Urinary bladder (tissue), 4 donors: ENCODE results near the gene HSPE1. TPM values are rescaled to one million over a fixed set of nuclear protein-coding genes. Genes with fewer than 3 reads are reported as not detected.
"Not testable (repeated sequence)": the region's sequence is repeated elsewhere in the genome, so short reads cannot be mapped to it uniquely, and the experiment has no call there.

Experiments used
- DNase-seq: peaks from one replicate; pipeline ENCODE4 v3.0.0-alpha.2; 2015; ENCODE audit errors: extremely low spot score
- H3K27ac ChIP-seq: one replicate; pipeline ENCODE4 v1.5.1; 2013; ENCODE audit warnings: low read depth, mild to moderate bottlenecking, moderate library complexity
- H3K36me3 ChIP-seq: one replicate; pipeline ENCODE4 v1.6.1; 2013; ENCODE audit warnings: mild to moderate bottlenecking, moderate library complexity; ENCODE audit not compliant: insufficient read depth
- H3K4me1 ChIP-seq: one replicate; pipeline ENCODE4 v1.6.1; 2013; ENCODE audit warnings: mild to moderate bottlenecking, moderate library complexity; ENCODE audit not compliant: insufficient read depth
- H3K4me3 ChIP-seq: one replicate; pipeline ENCODE4 v1.5.1; 2013; ENCODE audit warnings: low read depth, low read length
- WGBS: extraction: QIAGEN DNeasy Blood & Tissue Kit; methylation state at CpG from one replicate; pipeline ENCODE4 v1.1.7; 2013; 5-methylcytosine and 5-hydroxymethylcytosine counted together
- polyA plus RNA-seq: library from polyadenylated mRNA; stranded (reverse); fragments of 200-250 nt; gene quantifications from one replicate; pipeline ENCODE4 v1.2.3, GENCODE V29; 2013
- total RNA-seq: library from RNA; depleted of rRNA; stranded (reverse); fragments of >200 nt; gene quantifications from one replicate; pipeline ENCODE4 v1.2.3, GENCODE V29; 2014
- donor health status: healthy with polysubstance abuse.
- donor health status: healthy.

HSPE1 gene
- total and polyA plus RNA-seq, 2 donors: 60.7 to 113 TPM

DNA sequence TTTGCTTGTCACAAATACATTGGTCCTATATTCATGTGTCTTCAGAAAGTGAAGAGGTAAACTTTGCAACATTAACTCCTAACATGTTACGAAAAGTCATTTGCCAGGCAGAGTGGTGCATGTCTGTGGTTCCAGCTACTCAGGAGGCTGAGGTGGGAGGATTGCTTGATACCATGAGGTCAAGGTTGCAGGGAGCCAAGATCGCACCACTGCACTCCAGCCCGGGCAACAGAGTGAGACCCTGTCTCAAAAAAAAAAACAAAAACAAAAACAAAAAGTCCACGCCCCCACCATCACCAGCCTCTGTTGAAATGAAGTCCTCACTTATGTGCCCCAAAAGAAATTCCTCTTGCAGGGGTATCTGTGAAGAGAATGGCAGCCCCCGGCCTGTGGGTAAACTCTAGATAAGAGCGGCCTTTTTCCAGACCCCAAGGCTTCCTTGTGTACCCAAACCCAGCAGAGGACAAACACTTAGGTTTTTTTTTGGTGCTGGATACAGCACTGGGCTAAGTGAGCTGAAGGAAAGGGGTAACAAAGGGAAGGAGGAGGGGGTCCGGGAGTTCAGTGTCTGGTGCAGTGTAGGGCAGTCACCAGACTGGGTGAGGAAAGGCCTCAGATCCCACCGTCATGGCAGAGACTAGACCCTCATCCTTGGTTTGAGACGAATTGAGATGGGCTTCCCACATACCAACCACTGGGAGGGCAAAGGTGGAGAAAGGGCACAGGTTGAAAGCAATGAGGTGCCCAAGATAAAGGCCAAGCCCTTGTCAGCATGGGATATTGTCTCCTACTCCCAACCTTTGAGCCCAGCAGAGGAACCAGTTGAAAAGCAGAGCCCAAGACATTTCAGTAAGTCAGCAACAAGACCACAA, 19.8 kb upstream of the HSPE1 start:
- Histone ChIP-seq H3K4me1 (no peaks in the 10 kb centered on the region), H3K27ac (no peak overlapping the region), H3K4me3 (no peak overlapping the region), H3K36me3 (peaks cover 4% of the 10 kb centered on the region)
- WGBS: 91% methylated on average over 9 of the region's 9 CpGs
- no peak for DNase-seq

DNA sequence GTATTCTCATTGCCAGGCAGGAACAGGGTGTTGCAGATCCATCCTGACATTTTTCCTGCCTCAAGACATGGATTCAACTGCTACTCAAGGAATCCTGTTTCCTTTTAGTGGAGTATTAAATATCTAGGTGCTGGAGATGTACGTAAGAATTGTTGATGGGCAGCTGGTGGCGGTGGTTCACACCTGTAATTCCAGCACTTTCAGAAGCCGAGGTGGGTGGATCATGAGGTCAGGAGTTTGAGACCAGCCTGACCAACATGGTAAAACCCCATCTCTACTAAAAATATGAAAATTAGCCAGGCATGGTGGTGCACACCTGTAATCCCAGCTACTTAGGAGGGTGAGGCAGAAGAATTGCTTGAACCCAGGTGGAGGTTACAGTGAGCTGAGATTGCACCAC, 15.9 kb upstream of the HSPE1 start:
- not testable (repeated sequence) for H3K27ac ChIP-seq, H3K4me3 ChIP-seq, H3K36me3 ChIP-seq, DNase-seq, H3K4me1 ChIP-seq
- WGBS: 99% methylated on average over 3 of the region's 3 CpGs

DNA sequence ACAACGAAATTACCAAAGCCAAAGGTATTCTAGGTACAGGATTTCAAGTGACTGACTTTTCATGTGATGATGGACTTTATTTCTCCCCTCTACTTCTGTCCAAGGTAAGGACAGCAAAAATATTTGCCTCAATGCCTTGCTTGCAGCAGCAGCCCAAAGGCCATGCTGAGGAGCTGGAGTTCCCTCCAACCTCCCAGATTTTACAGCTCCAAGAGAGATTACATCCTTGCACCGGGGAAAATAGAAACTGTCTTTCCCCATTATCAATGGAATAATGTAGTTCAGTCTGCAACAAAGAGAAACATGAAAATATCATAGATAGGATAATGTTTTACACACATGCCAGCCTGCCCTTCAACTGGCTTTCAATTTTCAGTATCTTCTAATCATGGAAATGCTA, 14.0 kb upstream of the HSPE1 start:
- Histone ChIP-seq H3K27ac (no peak overlapping the region), H3K36me3 (peaks cover 9% of the 10 kb centered on the region), H3K4me3 (no peak overlapping the region), H3K4me1 (no peaks in the 10 kb centered on the region)
- WGBS: 86% methylated on average over 2 of the region's 2 CpGs
- DNase-seq: no peak

DNA sequence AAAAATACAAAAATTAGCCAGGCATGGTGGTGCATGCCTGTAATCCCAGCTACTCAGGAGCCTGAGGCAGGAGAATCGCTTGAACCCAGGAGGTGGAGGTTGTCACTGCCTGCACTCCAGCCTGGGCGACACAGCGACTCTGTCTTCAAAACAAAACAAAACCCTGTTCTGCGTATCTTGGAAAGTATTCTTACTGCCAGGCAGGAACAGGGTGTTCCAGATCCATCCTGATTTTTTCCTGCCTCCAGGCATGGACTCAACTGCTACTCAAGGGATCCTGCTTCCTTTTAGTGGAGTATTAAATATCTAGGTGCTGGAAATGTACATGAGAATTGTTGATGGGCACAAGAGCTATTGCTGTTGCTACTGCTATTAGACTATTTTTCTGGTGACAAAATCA, 12.8 kb upstream of the HSPE1 start:
- WGBS: 90% methylated on average over 4 of the region's 4 CpGs
- Histone ChIP-seq H3K4me1 (no peaks in the 10 kb centered on the region), H3K36me3 (peaks cover 12% of the 10 kb centered on the region), H3K27ac (no peak overlapping the region), H3K4me3 (no peak overlapping the region)
- DNase-seq: no peak

DNA sequence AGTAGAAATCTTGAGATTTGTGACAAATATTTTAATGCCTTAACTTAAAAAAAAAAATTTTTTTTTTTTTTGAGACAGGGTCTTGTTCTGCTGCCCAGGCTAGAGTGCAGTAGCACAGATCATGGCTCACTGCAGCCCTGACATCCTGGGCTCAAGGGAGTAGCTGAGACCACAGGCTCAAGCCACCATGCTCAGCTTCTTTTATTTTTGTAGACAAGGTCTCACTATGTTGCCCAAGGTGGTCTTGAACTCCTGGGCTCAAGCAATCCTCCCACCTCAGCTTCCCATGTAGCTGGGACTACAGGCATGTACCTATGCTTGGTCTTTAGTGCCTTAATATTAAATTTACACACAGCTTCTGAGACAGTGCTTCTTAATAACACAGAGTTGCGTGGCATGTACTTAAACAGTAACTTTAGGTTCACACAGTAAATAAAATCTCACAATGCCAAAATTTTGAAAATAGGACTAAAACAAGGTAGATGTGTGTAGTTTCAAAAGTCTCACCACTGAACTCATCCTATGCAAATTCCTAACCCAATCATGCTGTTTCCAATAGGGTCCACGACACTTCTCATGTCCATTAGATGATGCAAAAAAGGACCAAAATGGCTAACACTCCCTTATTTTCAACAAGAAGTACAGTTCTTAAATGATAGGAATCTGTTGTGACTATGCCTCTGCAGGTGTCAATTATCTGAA, 4.6 kb upstream of the HSPE1 start:
- Histone ChIP-seq H3K4me3 (no peak overlapping the region), H3K4me1 (no peaks in the 10 kb centered on the region), H3K27ac (no peak overlapping the region), H3K36me3 (peaks cover 10% of the 10 kb centered on the region)
- no peak for DNase-seq
- WGBS: 93% methylated on average over 2 of the region's 2 CpGs

DNA sequence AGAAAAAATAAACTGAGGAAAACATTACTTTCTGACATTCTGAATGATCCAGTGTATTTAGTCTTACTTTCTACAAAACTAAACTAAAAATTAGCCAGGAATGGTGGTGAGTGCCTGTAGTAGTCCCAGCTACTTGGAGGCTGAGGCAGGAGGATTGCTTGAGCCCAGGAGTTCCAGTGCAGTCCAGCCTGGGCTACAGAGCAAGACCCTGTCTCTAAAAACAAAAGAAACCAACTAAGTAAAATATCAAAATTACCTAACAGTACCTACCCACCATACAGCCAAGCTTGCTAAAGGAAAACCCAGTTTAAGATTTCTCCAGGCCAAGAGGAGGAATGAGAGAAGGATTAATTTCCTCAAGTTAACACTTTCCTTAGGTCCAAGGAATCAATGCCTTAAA, 3.5 kb upstream of the HSPE1 start:
- Histone ChIP-seq H3K4me1 (no peaks in the 10 kb centered on the region), H3K36me3 (peaks cover 9% of the 10 kb centered on the region), H3K4me3 (no peak overlapping the region), H3K27ac (no peak overlapping the region)
- no peak for DNase-seq

DNA sequence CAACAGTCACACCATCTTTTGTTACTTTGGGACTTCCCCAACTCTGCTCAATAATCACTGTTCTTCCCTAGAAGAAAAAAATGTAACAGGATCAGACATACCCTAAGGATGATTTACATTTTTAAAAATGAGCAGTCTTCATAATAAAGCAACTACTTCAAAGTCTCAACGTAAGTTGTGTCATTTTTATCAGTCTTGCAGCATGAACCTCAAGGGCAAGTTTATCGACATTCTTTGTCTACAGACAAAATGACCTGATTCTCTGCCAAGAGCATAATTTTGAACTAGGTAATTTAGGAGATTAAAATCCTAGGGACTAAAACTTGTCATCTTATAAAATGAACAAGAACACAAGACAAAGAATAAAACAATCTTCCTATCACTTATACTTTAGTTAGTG, 2.9 kb upstream of the HSPE1 start:
- no peaks in the 10 kb centered on the region for H3K4me1 ChIP-seq
- DNase-seq: no peak
- WGBS: 36% methylated on average over 2 of the region's 2 CpGs
- no peak overlapping the region for H3K27ac ChIP-seq
- H3K36me3 ChIP-seq: peaks cover 7% of the 10 kb centered on the region
- H3K4me3 ChIP-seq: no peak overlapping the region

DNA sequence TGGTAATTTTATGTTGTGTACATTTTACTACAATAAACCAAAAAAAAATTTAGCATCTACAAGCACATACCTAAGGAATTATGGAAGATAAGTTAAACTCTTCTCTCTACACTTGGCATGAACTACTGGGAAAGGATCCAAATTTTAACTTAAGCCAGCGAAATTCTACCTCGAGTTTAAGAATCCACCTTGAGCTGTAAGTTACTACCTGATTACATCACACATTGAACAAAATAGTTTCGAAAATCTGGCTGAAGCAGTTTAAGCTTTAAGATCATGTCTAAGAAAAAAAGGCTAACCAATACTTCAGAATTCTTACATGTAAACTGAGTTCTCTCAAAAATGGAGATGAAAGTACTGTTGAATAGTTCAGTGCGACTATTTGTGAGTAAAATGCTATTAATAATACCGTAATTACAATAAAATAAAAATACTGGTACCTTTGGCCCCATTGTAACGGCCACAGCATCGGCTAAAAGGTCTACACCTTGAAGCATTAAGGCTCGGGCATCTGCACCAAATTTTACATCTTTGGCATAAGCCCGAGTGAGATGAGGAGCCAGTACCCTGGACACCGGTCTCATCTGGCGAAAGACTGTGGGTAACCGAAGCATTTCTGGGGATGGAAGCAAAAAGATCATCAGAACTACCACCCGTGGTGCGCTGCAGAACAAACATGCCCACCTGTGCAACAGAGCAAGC, 1.8 kb upstream of the HSPE1 start:
- Histone ChIP-seq H3K4me1 (no peaks in the 10 kb centered on the region), H3K4me3 (peak overlapping the region; percentile 89), H3K36me3 (peaks cover 7% of the 10 kb centered on the region), H3K27ac (peak overlapping the region; percentile 93)
- DNase-seq: no peak
- WGBS: 13% methylated on average over 14 of the region's 14 CpGs

DNA sequence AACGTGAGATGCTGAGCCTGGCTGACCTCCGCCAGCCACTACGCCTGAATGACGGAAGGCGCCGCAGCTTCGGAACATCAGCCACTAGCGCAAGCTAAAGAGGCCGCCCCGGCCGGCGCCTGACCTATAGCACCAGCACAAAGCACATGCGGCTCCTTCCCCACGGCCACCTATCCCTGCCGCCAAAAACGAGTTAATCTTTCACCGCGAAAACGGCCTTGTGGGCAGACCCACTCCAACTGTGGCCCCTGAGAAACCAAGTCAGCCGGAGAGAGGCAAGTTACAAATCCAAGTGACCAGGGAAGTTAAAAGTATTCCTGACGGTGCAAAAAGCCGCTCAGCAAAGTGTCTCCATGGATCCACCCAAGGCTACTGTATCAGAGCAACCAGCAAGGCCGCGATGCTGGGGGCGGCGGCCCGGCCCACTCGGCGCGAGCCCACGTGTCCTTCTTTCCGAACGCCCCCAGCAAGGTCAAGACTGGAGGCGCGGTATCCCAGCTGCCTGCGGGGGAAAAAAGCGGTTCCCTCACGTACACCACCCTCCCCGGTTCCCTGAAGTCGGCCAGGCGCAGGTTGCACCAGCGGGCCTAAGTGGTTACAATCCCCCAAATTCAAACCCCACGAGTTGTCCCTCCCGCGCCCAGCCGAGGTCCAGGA, 1.1 kb upstream of the HSPE1 start:
- Histone ChIP-seq H3K4me1 (no peaks in the 10 kb centered on the region), H3K27ac (peak overlapping the region; percentile 93), H3K36me3 (peaks cover 5% of the 10 kb centered on the region), H3K4me3 (peak overlapping the region; percentile 89)
- under 1% methylated on average over 46 of the region's 46 CpGs for WGBS
- DNase-seq: no peak

DNA sequence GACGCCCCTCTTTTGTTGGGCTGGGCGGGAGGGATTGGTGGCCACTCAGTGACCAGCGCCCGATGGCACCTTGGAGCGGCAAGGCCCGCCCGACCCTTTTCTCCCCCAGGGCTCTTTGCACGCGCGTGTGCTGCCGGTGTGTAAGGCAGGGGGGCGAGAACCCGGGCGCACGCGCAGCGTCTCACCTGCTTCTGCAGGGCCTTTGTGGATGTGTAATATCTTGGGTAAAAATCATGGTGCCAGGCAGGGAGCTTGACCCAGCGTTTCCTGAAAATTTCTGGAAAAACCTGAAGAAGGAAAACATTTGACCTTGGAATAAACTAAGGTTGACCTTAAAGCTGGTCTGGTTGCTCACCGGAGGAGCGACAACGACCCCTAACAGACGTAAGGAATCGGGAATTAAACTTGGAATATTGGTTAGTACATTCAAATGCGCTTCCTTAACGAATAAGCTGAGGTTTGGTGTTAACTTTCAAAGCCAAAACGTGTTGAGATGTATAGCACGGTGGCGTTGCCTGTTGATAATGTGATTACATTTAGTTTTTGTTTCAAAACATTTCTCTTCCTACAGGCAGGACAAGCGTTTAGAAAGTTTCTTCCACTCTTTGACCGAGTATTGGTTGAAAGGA, 438 bp downstream of the HSPE1 start:
- under 1% methylated on average over 30 of the region's 30 CpGs for WGBS
- peak overlapping the region; percentile 89 for H3K4me3 ChIP-seq
- H3K4me1 ChIP-seq: no peaks in the 10 kb centered on the region
- peaks cover 5% of the 10 kb centered on the region for H3K36me3 ChIP-seq
- peak overlapping the region; percentile 94 for H3K27ac ChIP-seq
- no peak for DNase-seq

DNA sequence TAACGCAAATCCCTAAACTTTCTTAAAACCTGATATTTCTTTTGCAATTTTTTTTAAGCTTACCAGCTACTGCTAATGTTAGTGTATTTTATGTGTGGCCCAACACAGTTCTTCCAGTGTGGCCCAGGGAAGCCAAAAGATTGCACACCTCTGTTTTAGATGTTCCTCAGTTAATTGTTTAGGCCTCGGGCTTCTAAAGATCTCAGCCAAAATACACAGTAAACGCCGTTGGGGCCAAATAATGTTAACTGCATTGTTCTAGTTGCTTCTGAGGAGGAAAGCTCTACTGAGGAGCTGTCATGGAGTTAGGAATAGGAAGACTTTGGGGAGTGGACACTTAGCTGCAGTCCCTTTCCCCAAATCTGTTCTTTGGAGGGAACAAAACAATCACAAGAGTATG, 2.0 kb downstream of the HSPE1 start:
- Histone ChIP-seq H3K4me1 (no peaks in the 10 kb centered on the region), H3K36me3 (no peaks in the 10 kb centered on the region), H3K4me3 (no peak overlapping the region), H3K27ac (peak overlapping the region; percentile 48)
- WGBS: 70% methylated on average over 4 of the region's 4 CpGs
- DNase-seq: no peak

DNA sequence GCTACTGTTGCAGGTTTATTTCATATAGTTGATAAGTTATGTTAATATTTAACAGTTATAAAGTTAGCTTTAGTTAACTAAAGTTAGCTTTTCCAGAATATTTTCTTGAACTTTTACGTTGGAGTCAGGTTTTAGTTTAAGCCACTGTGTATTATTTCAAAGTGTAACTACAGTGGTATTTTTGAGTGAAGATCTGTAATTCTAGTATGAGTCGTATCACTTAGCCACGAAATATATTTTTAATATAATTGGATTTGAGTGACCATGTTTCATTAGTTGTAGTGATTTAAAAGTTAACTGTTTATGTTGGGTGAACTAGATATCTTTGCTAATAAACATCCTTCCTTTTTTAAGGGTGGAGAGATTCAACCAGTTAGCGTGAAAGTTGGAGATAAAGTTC, 2.5 kb downstream of the HSPE1 start:
- H3K36me3 ChIP-seq: no peaks in the 10 kb centered on the region
- DNase-seq: no peak
- no peaks in the 10 kb centered on the region for H3K4me1 ChIP-seq
- 76% methylated on average over 4 of the region's 4 CpGs for WGBS
- H3K27ac ChIP-seq: no peak overlapping the region
- no peak overlapping the region for H3K4me3 ChIP-seq

DNA sequence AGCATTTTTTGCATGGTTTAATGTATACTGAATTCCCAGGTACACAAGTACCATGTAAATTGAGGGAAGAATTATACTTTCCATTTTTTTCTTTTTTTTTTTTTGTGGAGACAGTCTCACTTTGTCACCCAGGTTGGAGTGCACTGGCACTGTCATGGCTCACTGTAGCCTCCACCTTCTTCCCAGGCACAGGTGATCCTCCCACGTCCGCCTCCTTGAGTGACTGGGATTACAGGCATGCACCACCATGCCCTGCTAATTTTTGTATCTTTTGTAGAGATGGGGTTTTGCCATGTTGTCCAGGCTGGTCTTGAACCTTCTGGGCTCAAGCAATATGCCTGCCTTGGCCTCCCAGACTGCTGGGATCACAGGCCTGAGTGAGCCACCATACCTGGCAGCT, 3.8 kb downstream of the HSPE1 start:
- Histone ChIP-seq H3K36me3 (no peaks in the 10 kb centered on the region), H3K4me3 (no peak overlapping the region), H3K27ac (no peak overlapping the region), H3K4me1 (no peaks in the 10 kb centered on the region)
- no peak for DNase-seq
- WGBS: 94% methylated on average over 2 of the region's 2 CpGs
